ENCODE results near the gene TMOD2.

TMOD2 gene

DNA sequence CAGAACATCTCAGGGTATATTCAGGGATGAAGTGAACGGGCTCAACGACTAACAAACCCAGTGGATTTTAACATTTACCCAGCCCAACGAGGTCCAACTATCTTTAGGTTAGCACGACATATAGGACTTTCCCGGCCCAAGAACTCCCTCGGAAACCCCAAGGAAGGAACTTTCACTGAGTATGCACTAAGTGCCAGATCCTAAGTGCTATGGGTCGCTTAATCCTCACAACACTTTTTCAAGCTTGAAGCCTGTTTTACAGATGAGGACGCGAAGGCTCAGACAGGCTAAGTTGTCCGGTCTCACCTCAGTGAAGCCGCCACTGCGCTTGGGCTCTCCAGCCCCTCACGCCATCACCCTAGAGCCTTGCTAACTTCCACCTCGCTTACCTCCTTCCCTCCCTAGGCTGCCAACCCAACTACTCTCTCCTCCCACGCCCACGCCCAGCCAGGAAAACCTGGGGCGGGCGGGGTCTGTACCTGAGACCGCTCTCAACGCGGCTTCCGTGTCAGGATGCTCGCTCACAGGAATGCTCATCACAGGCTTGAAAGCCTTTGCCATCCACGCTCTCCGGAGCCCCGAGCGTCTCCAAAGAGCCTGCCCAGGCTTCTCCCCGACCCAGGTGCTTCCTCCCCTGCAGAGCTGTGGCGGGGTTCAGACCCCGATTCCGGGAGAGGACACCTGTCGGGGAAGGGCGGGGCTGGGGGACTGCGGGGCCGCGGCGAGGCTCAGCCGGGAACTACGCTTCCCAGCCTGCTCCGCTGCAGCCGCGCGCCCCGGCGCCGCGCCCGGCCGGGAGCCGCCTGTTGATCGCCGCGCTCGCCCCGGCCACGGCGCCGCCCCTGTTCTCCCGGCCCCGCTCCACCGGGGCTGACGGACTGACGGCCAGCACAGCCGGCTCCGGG lies at the start of gene TMOD2:
TMOD2 (plus strand) TSS at position 806 of the 905 bp plus-strand sequence. CDS start 14,845 bp downstream, outside the sequence.
- peak; percentile 75 for DNase-seq

DNA sequence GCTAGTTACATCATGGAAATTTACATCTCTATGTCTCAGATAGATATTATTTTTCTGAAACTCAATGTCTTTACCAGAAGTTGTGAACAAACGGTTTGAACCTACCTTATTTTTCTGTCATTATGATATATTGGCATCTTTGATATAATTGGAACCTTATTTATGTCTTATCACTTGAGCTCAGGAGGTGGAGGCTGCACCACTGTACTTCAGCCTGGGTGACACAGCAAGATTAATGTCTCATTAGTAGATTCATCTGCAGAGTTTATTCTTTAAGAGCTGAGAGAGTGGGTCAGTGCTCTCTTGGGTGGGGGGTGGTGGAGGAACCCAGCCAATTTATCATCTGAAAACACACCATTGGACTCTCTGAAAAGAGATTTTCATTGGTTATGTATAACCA lies 48.7 kb upstream of the TMOD2 start:
- no peak for DNase-seq

DNA sequence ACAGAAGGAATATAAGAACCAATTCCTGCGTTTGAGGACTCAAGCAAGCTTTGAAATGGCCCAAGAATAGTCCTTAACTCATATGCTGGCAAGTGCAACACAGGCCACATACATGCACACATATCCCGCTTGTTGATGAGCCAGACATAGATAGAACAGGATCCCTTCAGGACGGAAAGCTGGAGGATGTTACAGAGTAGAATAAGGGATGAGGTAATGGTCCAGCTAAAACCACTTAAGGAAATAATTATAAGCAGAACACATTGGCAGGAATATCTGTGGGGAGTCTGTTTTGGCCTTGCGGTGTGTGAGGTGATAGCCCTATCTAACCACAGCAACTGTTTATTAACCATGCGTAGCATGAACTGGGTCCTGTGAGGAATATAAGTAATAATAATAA lies 45.1 kb upstream of the TMOD2 start:
- no peak for DNase-seq

DNA sequence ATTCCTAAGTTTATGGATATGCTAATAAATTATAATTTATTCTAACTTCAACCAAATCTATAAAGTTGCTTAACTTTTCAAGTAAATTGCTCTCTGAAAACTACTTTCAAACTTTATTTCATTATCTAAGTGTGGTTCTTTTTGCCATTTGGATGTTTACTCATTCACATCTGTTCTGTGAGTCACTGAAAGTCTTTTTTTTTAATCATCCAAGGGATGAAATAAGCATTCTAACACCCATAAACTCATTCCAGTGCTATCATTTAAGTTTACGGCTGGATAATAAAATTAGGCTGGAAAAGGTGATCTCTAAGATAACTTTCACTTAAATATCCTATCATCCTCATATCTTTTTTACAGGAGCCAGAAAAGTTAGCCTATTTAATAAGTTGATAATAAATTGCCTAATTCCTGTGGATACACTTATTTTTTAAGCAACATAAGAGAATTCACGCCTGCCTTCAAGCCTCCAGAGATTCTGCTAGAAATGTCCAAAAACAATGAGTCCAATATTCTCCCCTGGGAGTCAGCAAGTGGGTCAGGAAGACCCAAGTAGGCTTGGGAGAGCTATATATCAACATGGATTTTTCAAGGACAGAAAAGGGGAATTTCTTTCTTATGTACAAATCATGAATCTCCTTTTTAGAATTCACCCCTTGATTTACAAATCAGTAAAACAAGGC lies 44.3 kb upstream of the TMOD2 start:
- DNase-seq = no peak

DNA sequence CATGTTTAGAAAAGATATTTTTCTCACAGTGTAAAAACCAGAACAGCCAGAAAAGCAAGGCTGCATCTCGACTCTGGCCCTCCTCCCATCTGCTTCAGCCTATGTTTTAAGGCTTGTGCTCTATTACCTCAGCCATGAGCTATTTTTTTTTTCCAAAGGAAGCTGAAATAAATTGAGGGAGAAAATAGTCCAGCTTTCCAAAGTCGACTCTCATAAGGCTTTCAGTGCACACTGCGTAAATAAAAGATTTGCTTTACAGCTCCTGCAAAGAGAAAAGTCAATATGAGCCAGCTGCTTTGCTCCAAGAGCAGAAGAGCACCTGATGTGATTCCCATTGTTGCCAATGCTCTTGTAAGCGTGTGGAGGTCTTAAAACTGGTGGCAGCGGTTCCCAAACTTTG lies 43.4 kb upstream of the TMOD2 start:
- no peak for DNase-seq

DNA sequence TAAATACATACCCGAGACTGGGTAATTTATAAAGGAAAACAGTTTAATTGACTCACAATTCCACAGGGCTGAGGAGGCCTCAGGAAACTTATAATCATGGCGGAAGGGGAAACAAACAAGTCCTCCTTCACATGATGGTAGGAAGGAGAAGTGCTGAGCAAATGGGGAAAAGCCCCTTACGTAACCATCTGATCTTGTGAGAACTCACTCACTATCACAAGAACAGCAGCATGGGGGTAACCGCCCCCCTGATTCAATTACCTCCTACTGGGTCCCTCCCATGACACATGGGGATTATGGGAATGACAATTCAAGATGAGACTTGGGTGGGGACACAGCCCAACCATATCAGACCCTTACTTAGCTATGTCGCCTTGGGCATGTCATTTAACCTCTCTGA lies 42.4 kb upstream of the TMOD2 start:
- DNase-seq = no peak

DNA sequence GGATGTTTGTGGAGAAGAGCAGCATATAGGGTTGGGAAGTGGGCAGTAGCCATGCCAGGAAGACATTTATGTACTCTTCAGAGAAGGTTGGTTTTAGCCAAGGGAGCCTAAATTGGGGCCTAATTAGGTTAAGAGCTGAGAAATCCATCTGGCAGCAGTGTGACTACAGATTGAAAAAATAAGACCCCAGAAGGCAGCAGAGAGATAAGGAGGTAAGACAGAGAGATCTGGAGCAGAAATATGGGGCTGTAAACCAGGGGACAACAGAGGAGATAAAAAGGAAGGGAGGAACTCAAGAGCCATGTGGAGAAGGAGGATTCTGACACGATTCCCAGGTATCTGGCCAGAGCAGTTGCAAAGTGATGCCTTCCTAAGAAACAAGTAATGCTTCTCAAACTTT lies 37.2 kb upstream of the TMOD2 start:
- no peak for DNase-seq

DNA sequence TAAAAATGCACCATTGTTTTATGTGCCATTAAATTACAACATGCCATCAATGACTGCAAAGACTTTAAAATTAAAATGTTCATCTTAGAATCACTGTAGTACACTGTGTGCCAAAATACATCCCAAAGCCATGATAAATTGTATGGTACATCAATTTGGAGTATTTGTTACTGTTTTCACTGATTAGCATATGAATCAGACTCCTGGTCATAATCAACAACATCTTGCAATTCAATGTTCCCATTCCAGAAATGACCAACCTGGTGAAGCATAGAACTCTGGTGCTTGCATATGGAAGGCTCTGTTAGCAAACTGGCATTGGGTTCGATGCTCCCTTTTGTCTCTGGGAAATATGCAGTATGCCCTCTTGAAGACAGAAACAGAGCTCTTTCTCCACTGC lies 36.5 kb upstream of the TMOD2 start:
- no peak for DNase-seq

DNA sequence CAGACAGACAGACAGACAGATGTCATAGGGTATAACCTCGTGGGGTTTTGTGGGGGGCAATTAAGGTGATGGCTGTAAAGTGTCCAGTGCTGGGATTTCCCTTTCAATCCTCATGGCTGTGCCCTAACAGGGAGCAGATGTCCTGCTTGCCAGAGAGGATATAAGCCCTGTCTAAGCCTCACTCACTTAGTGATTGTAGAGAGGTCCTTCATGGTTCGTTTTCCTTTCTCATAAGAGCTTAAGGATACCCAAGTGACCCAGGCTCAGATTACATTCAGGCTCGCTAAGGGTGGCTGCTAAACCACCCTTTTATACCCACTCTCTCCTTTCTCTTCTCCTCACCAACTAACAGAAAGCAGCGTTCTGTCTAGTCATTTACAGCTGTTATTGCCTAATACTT lies 33.2 kb upstream of the TMOD2 start:
- DNase-seq = no peak

DNA sequence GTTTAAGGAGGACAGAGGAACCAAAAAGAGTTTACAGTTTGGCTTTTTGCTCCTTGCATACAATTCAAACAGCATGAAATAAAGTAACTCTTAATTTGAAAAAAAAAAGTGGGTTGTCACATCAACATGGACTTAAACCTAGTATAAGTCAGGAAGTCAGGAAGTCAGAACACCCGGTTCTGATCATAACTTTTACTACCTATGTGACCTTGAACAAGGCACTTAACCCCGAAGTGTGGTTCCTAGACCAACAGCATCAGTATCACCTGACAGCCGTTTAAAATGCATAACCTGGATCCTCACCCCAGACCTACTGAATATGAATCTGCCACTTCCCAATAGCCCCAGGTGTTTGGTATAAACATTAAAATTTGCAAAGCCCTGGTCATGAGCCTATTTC lies 32.7 kb upstream of the TMOD2 start:
- no peak for DNase-seq

DNA sequence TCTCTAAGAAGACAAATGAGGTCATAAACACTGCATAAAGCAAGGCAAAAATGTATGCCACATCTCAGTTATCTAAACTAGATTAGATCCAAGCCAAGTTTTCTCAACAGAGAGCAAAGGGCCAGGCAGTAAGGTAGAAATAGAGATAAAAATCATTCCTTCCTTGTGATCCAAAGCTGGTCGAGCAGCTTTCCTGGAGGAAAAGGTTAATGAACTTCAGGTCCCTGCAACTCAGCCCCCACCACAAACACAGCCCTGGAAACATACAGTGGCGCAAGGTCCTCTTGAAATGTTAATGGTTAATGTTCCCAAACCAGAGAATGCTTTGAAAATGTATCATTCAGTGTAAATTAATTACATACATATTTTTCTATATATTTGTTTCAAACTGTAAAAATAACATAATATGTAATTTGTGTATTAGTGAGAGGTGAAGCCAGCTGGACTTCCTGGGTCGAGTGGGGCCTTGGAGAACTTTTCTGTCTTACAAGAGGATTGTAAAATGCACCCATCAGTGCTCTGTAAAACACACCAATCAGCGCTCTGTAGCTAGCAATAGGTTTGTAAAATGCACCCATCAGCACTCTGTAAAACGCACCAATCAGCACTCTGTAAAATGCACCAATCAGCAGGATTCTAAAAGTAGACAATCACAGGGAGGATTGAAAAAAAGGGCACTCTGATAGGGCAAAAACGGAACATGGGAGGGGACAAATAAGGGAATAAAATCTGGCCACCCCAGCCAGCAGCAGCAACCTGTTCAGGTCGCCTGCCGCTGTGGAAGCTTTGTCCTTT lies 31.0 kb upstream of the TMOD2 start:
- DNase-seq = no peak

DNA sequence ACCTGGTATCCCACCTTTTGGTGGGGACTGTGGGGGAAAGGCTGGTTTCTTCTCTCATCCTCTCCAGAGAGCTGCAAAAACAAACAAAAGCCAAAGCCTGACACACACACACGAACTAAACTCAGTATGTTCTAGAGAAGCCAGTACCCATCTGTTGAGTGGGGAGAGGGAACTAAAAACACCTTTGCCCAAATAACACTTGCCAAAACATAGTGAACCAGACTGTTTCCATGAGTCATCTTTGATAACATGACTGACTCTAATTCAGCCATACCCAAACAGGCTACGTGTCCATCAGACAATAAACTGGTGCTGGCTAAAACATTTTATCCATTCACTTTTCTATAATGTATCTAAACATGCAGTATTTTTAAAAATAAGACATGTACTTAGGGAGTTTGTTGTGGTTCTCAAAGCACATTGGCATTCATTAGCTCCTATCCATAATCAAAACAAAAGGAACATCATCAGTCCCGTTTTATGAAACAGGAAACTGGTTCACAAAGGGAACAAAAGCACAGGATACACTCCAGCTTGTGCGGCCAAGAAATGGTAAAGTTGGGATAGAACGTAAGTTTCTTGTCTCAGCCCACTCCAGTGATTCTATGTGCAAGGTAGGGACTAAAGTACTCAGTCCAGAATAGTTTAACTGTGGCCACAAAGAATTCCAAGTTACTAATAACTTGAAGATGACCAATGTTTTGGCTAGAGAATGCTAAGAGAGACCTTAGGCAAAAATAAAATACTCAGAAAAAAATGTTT lies 30.0 kb upstream of the TMOD2 start:
- DNase-seq = no peak

DNA sequence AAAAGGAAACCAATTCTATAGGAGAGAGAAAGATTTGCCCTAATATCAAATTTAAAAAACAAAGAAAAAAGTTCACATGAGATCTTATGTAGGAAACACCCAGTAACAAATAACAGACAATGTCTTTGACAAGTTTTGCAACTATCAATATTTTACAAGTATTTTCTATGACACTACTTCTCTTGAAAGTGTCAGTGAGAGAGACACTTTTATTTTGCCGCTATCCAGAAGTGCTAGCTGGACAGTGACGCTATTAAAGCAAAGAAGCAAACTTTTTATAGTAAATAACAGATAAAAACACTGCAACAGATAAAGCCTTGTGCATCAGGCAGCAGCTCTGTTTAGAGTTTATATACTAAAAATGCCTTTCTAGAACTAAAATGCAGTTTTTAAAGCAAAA lies 27.2 kb upstream of the TMOD2 start:
- no peak for DNase-seq

DNA sequence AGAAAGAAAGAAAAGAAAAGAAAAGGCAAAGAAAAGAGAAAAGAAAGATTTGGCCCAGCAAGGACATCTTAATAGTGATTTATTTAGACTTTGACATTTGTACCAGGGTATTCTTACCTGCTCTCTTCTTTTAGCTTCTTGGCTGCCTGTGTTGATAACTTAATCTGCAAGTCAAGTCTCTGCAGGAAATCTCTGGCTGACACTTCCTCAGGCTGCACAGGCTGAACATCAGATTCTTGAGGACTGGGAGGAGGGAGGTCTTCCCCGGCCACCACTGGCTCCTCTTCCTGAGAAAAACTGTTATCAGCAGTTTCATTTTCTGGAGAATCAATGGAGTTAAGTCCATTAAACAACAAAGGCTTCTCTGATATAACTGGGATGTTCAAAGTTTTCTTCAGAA lies 26.7 kb upstream of the TMOD2 start:
- DNase-seq = no peak

DNA sequence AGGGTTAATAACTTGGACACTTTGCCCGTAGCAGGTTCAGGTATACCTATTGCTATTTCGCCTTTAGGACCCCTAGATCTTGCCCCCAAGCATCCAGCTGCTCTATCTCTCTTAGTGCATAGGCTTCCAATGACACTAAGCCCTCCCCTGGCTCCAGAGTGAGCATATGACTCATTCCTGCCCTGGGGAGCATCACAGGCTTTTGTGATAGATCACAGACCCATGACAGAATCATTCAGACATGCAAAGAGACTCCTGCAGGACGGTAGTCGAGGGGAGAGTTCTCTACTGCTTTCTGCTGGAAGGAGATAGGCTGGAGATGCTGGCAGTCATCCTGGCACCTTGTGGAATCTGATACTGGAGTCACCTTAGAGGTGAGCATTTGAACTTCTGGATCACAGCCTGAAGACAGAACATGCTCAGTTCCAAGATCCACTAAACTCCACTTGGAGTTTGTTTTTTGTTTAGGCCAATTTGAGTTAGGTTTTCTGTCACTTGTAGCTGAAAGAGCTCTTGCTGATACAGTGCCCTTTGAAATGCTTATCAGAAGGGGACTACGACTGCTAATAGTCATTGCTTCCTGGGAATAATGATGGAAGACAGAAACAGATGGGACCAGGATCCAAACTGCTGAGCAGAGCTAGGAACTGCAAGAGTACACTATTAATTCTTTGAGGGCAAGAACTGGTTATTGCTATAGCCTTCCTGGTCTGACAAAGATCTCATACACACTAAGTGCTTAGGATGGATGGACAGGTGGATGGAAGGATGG lies 24.9 kb upstream of the TMOD2 start:
- peak; percentile 53 for DNase-seq

DNA sequence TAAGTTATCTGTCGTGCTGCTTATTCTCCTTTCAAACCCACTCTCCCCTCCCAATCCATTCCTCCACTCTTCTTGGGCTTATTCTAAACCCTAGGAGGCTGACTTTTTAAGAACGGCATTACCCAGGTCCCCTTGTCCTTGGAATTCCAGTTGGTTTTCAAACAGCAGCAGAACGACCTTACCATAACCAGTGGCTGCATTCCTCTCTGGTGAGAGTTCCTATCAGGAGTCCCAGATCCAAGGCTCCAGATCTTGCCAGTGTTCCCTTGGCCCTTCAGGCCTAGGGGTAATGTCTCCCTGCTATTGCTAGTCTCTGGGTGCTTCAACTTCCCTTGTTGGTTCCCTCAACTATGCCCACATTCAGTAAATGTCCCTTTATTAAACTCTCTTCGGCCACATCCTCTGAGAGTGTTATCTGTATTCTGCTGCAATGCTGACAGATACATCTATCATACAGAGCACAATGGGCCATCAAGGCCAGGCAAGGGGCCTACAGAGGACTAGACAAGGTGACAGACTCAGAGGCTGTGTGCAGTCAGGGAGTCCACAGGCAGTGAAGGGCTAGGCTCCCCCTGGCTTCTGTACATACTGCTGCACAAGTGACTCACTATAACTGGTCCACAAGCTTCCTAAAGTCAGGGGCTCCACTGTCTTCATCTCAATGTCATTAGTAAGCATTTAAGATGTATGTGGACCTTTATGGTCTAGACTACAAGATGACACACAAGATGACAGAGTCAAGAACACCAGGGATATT lies 24.1 kb upstream of the TMOD2 start:
- no peak for DNase-seq

DNA sequence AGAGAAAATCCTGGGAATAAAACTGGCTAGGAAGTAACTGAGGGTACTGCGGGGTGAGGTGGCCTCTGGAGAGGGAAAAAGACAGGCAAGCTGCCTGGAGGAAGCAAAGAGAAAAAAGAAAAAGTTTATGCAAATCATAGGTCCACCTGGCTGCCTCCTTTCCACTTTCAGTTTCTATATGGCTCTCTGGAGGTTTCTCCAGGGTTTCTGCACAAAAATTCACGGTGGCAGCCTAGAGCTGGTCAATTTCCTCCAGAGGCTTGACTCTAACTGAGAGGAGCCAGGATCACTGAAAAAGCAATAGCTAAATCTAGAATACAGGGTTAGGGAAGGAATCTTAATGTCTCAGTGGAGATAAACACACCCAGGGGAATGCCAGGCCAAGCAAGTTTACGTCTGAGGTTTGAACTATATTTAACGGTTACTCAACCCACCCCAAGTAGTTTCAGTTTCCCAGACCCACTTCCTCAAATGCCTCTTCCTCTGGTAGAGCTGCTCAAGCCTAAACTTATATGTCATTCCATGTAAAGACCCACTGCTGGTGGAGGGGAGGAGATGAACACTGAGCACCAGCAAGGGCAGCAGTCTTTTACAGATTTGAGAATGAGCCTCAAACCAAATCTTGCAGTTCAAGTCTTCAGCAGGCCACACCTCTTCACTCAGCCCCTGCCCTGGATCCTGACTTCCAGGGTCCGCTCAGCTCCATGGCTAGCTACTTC lies 19.7 kb upstream of the TMOD2 start:
- no peak for DNase-seq

DNA sequence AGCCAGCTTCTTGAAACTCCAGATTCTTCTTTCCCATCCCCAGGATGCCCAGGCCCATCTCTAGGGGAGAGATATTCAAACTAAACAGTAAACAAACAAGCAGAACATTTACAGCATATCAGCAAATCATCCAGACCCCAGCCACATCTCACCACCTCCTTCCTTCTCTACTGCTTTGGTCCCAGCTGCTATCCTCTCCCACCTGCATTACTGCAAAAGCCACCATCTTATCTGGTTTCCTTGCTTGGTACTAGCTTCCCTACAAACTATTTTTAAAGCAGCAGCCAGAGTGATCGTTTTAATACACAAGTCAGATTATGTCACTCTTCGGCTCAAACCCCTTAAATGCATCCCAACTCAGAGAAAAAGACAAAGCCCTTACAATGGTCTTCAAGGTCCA lies 18.8 kb upstream of the TMOD2 start:
- no peak for DNase-seq

DNA sequence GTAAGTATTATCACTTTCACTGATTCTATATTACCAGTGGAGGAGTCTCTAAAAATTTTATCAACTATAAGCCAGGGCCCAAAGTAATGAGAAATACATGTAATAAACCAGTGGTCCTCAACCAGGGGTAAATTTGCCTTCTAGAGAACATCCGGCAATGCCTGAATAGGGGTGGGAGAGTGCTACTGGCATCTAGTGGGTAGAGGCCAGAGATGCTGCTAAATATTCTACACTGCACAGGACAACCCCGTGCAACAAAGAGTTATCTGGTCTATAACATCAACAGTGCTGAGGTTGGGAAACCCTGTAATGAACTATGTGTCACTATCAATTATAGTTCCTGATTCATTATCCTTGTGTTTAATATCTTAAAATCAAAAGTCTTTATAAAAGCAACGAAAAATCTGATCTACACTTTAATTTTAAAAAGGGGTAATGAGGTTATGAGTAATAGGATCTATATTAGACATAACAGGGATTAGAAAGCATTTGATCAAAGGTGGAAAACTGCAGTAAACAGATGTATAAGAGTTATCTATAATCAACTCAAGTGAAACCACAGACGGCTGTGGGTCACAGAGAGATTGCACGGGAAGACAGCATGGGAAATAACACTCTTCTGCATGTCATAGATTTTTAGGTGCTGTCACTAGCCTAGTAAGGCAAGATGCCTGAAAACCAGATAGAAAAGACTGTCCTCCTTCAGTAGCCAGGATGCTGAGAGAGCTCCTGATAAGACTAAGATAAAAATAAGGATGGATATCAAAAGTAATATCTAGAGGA lies 16.0 kb upstream of the TMOD2 start:
- DNase-seq = no peak

DNA sequence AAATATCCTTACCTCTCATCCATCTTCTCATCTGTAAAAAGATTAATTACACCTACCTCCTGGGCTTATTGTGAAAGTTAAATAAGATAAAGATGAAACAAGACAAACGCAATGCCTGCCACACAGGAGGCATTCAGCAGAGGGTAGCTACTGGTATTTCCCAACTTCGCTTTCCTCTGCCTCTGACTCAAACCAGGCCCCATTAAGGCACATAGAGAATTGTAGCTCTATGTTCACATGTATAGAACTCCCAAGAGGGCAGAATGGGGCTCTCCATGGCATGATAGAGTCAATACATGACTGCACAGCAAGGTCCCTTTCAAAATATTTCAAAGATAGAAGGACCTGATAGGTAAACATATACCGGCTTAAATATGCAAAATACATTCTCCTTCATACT lies 15.3 kb upstream of the TMOD2 start:
- no peak for DNase-seq
